ENCODE results near the gene RTRAF.

The RTRAF gene

DNA sequence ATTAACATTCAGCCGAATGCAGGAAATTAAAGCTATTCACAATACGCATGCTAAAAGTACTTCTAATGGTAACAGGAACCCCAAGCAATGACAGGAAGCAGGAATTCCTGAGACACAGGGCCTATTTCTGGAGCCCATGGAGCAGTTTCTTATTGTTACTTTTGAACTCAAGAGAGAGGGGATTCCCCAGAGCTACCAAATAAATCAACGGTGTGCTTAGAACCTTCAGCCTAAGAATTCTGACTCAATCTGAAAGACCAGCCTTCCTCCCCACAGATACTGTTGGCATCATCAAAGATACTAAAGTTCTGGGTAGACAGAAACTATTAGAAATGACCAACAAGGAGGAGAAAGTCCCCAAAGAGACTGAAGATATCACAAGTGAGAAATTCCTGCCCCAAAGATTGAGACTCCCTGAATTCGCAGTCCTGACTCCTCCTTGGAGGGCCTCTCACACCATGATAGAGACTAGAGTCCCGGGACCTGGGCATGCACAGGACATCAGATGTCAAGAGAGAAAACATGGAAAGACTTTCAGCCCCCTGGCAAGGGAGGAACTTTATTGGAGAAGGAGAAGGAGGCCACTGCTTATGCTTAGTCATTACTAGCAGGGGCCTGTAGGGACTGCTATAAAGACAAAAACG lies 32.7 kb downstream of the RTRAF start:
- no peak for DNase-seq

DNA sequence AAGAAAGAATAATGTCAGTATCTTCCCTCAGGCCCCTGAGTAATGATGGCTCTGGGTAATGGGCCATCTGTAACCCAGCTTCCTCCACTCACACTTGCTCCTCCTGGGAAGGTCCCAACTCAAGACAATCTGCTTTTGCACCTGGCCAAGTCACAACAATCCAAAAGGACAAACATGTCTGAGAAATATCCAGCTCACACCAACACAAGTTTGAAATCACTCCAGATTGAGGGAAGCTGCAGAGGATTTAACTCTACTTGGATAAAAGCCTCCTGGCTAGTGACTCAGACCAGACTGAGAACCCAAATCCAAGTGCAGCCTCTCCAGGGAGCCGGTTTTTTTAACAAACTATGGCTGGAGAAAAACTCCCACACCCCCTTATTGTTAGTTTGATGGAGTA lies 34.2 kb downstream of the RTRAF start:
- DNase-seq: no peak

DNA sequence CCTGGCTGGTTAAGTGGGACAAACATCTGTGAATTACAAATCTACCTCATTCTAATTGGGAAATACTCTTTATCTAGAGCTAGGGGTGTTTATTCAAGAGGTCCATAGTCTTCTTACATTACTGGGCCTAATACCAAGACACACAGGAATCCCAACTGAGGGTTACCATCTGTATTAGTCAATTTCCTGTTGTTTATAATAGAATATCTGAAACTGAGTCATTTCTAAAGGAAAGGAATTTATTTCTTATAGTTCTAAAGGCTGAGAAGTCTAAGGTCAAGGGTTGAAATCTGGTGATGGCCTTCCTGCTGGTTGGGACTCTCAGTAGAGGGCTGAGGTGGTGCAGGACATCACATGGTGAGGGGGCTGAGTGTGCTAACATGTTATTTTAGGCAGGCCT lies 36.0 kb downstream of the RTRAF start:
- DNase-seq: no peak

DNA sequence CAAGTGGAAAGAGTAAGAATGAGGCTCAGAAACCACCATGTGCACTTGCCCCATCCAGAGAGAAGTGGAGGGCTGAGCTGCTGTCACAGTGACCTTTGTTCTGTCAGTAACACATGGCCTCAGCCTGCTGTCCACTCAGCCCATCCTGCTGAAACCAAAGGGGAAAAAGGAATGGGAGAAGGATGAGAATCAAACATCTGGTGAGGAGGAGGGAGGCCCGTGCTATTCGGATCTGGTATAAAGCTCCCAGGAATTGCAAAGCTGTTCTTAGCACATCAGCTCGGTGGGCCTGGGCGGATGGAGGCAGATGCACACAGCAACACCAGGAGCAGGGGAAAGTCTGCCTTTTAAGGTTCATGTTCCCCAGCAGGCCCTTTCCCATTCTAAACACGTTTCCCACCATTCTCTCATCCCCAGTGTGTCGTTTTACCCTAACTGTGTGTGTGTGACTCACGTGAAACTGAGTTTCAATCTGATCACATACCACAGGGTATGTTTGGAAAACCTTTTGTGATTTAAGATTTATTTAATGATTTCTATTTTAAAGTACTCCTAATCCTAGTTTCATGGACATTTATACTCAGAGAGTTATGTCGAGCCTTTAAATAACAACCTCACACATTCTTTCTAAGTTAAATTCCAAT lies 36.8 kb downstream of the RTRAF start:
- DNase-seq: no peak

DNA sequence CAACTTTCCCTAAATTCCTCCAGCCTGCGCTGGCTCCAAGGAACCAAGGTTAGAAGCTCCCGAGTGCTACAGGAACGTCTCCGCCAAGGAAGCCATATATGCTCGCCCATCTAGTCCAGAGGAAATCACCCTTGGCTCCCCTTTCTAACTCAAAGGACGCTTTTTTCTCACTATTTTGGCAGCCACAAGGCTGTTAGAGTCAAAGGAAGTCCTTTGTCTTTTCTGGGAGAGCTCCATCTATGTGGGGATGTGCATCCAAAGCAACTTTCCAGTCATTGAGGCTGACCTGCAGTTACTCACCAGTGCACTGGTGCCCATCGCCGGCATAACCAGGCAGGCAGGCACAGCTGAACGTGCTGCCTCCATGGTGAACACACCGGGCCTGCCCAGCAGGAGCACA lies 37.6 kb downstream of the RTRAF start:
- no peak for DNase-seq

DNA sequence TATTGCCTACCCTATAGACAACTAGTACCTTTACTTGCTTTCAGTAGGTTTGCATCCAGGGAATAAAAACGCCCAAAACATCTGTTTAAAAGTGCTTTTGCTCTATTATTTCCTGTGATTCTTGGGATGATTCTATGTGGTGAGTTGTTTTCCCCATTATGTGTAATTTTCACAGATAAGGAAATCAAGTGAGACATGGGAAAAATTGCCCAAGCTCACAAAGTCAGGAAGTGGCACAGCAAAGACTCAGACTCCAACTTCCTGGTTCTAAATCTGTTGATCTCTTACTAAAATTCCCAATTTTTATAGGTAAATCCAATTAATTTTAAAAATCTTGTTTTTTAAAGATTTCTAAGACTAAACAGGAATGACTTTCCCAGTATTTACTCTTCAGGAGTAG lies 40.5 kb downstream of the RTRAF start:
- no peak for DNase-seq

DNA sequence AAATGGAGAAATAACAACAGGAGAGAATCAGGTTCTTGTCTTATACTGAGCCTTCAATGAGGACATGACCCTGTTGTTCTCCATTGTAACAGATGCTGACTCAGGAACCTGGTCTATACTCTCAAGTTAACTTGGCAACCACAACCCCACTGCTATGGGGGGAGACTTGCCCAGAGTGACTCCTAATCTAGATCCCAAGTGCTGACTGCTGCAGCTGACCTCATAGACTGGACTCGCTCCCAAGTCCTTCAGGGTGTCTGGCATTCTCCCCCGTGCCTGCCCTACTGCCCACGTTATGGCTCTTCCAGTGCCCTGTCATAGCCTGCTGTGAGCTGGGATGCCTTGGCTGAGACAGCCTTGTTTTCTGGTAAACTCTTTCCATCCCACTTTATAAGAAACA lies 42.4 kb downstream of the RTRAF start:
- no peak for DNase-seq

DNA sequence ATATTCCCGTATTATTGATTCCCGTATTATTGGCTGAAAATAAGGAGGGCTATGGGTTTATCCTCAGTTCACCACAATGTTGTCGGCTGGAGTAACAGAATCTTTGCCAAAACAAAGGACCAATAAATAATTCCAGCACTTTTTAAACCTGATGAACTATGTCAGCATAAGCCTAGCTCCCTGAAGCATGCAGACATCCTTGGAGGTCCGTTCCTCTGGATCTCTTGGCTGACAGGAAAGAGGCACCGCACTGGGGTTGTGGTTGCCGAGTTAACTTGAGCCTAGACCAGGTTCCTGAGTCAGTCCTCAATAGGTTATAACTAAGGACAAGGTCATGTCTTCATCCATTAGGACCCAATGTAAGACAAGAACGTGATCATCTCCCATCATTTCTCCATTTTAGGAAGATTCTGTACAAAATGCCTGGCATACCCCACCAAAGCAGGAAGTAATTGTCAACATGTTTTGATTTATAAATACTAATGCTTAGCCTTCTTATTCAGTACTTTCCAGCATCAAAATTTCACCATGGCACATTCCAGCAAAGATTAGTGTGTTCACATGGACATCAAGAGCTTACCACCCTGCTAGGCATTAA lies 43.0 kb downstream of the RTRAF start:
- DNase-seq: no peak

DNA sequence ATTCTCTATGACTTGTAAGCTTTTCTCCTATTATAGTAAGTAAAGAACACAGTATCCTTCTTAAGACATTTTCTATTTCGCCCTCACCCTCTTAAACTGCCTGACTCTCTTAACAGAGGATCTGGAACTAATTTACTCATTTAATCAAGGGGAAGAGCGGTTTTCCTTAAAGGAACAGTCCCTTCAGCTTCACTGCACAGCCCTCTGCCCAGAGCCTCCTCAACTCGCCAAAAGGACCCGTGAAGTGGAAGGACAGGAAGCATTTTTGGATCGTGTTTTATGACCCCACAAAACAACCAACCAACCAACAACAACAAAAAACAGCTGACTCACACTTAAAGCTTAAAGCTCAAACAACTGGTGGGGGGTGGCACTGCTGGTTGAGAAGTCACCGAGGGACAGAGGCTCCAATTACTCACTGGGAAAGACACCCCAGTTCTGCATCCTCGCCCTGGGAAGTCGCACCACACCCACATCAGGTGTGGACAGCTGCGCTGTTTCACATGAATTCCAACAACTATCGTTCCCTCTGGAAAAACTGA lies 43.8 kb downstream of the RTRAF start:
- no peak for DNase-seq

DNA sequence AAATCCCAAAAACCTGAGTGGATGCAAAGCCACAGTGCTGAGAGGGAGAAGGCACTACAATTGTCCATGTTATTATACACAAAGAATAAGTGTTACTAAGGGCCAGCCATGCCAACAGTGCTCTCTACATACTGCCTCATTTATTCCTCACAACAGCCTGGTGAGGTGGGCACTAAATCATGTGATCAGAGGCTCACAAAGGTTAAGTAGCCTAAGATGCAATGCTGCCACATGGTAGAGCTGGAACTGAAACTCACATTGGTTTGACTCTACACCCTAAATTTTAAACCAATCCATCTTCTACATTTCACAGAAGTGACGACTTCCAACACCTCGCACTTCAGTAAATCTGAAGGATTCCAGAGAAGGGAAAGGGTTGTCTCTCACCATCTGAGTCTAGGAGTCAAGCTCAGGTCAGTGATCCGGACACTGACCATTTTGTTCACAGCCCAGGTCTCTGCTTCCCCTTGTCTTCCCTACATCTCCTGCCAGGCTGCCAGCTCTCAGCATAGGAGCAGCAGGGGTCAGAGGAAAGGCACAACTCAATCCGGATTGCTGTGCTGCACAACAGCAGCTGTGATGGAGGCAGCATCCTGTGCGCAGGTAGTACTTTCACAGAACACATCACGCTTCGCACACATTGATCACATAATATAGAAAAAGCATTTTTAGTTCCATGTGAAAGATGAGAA lies 49.9 kb downstream of the RTRAF start:
- DNase-seq: no peak

DNA sequence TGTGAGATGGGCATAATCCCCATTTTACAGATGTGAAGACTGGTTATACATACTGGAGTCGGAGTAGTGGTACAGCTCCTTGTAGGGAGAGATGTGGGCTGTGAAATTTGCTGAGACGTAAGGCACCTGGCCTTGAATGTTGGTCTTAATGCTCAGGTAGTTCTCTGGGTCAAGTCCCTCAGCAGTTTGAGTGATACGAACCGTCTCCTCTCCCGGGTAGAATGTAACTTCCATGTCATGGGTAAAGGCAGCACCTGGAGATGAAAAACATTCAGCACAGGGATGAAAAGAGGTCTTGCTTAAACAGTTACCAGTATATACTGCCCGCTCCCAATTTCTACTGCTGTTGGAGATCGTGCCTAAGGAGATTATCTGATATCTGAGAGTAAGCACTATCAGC lies 51.3 kb downstream of the RTRAF start:
- DNase-seq: no peak

DNA sequence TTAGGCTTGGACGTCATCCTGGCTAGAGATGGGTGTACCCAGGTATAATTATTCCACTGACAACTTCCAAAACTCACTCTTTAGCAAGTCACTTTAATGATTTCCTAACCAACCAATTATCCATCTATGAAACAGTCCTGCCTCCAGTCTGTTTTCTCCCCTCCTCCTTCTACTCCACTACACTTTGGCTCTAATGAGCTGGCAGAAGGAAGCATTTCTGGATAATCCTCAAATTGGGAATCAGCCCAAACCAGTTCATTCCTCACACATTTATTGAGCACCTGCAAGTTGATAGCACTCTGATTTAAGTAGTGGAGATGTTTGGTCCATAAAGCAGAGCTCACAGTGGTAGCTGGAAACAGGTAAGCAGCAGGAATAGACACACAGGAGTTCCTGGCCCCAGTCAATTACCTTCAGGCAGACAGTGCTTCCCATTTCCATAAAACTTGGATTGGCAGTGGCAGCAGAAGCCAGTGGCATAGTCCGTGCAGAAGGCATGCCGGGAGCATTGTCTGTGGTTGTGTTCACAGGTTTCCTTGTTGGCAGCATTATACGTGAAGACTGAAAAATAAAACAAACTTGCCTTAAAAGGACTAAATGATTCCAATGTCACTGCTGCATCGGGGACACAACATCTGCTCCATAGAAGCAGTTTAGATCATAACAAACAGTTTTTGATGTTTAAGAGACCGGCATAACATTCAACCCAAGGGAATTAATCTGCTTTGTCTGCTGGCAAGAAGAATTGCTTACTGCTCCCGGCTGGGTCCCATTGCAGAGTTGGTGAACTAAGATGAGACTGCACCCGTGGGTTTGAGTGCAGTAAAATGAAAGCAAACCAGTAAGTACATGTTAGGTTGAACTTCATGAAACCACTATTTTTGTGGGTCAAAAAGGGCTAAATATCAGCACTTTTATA lies 53.3 kb downstream of the RTRAF start:
- DNase-seq: no peak

DNA sequence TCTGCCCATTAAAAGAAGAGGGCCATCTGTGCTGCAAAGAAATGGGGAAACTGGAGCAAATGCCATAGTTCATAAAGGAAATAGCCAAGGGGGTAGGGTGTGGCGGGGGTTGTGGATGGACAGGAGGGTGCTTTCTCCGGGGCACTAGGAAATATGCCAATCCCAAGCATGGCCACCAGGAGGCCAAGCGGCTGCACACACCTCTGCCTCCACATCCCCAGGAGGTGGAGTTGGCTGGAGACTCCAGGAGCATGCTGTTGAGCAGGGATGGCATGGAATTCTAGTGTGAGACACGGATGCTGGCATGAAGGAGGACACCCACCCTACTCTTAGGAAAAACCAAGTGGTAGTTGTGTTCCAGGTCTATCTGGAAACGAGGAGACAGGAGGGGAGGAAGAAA lies 54.3 kb downstream of the RTRAF start:
- DNase-seq: peak; percentile 54

DNA sequence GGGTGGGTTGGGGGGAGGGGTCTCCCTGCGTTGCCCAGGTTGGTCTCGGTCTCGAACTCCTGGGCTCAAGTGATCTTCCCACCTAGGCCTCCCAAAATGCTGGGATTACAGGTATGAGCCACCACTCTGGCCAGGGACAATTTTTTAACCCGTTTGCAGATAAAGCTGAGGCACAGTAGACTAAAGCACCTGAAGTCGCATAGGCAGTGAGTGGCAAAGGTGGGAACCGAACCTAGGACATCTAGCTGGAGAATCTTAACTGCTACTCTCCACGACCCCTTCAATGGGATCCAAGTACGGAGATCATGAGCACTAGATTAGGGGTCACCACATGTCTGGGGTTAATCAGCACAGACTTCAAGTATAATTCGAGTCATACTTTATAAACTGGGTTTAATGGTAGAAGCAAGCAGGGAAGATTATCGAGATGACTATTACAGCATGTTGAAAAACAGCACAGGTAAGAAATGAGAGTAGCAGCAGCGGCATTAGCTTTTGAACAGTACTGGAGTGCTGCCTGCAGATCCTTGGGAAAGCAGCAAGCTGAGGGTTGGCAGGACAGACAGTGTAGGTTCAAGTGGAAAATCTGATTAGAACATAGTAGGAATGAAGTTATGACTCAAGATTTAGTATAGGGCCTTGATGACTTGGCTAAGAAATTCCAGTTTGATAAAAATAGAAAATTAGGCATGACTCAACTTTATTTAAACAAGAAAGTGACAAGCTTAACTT lies 55.6 kb downstream of the RTRAF start:
- DNase-seq: no peak

DNA sequence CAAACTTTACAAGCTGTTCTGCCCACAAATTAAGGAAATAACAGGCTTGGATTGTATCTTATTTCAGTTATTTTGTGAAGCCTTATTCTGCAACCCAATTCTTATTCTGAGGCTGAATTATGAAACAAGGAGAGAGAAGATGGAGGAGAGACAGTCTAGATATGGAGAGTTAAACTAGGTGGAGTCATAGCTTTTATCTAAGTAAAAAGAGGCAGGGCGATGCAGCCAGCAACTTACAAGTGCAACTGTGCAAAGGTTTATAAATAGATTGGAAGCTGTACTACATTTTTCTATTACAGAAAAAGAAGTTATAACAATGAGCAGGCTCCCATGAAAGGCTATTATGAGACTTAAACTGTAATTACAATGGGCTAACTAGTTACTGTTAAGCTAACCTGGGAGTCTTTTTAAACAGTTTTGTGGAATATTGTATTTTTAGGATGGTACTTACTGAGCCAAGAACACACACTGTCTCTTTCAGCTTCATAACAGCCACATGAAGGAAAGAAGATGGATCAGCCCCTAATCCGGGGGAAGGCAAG lies 57.1 kb downstream of the RTRAF start:
- no peak for DNase-seq

DNA sequence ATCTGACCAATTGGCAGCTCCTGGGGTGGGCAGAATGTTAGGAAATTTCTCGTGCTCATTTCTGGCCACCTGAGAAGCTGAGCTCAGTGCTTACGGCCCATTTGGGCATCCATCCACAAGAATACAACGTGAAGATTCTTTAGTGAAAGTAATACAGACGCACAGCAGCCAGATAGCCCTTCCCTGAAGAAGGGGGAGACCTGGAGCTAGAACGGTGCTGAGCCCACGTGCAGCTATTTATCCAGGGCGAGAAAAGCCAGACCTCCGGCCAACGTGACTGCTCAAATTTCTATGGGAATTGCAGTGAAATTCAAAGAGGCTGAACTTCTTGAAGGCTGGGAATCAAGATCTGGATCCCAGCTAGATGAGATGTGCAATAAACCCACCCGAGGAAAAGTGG lies 58.8 kb downstream of the RTRAF start:
- no peak for DNase-seq

DNA sequence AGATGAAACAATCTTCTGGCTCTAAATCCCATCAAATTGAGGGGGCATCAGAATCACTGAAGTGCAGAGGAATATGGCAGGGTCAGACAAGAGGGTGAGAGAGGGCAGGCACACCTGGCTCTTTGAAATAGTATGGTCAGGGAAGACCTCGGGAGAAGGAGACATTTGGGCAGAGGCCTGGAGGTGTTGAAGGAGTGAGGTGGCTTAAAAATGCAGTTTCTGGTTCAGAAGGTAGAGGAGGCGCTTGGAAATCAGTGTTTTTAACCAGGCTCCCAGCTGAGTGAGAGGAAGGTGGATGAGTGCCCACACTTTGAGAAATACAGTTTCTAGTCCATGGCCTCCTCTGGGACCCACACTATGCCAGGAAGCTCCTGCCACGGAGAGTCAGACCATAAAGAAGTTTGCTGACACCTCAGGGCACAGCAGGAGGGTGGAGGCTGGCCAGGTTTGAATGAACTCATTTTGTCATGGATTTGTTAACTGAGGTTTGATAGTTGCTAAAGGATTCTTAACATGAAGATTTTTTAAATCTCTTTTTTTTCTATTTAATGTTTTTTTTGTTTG lies 59.4 kb downstream of the RTRAF start:
- no peak for DNase-seq

DNA sequence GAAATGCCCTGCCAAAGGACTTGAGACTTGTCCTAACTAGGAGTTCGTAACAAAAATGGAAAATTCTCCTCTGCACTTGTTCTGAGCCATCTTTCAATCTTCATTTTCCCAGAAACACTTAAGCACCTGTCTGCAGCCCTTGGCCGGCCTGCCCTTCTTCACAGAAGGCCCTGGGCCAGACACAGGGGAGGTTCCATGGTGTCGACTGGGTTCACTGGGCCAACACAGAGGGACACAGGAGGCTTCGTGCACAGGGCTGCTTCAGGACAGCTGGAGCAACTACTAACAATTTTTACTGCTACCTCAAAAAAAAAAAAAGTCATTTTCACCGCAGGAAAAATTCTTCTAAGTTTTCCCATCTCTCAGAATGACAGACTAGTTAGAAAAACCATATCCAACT lies 59.9 kb downstream of the RTRAF start:
- DNase-seq: no peak

DNA sequence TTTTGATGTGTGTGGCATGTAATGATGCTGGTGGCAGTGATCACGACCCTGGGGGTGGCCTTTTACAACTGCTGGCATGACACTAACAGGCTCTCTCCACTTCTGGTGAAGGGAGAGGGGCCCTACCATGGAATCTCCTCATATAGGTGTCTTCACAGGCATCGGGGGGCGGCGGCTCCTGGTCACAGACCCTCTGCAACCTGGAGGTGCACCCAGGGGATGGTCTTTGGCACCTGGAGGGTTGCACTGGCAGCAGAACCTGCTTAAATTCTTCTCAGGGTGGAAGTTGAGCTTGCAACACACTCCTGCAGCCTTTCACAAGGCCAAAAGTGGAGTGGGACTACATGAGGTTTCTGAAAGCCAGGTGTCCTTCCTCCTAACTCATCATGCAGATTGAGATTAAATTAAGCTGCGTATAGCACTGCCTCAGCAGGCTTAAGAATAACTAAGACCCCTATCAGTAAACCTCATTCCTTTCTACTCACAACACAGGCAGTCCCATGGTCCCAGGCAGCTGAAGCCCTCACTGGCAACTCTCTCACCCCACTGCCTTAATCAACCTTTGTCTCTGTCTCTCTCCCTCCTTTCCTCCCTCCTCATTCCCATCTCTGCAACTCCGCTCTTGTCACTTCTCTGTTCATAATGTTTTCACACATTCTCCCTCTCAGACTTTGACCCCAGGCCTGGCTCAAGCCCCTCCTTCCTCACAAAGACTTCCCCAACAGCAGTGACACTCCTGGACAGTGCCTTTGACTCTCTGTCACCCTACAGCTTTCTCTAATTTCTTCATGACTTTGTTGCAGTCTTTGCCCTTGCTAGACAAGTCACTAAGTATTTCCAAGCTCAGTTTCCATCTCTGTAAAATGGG lies 60.6 kb downstream of the RTRAF start:
- no peak for DNase-seq

DNA sequence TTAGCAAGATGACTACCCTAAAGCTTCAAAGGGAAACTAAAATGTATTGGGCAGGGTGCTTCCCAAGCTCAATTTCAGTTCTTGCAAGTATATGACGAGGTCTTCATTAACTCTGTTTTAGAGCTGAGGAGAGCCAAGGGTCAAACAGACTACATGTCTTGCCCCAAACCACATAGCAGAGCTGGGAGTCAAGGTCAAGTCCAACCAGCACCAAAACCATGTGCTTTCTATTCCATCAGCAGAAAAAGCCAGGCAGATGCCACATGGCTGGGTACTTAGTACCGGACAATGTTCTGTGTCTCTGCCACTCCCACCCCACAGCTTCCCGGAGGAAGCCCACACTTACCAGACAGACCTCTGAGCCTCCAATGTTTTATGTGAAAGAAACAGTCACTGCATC lies 61.9 kb downstream of the RTRAF start:
- DNase-seq: no peak
